Activated naive CD8-positive, alpha-beta T cell treated with anti-CD3 and anti-CD28 coated beads, Interleukin-2, amount 10 ng/mL, durations not matched to agents 7 days and 5 days (primary cell): ENCODE data around the gene PCBP2. TPM values are rescaled to one million over a fixed set of nuclear protein-coding genes. Genes with fewer than 3 reads are reported as not detected.

Source experiments
- ATAC-seq: fragments of 150-1000 bp; cut with Tn5 transposase; one replicate; pipeline ENCODE4 v1.10.0; 2021; ENCODE audit warnings: low read depth, moderate library complexity
- POLR2A ChIA-PET: fragments of 350-600 bp; sonication (Branson Sonifier 250); formaldehyde crosslinking; loops from one replicate; lab custom pipeline; 2021; ENCODE audit warnings: antibody characterized with exemption; lab: Charles Lee
- DNase-seq: peaks from one replicate; pipeline ENCODE4 v3.0.0; 2021
- H3K27ac Mint-ChIP-seq: one replicate; pipeline ENCODE4 v1.8.0; 2022; ENCODE audit warnings: mild to moderate bottlenecking, mixed read lengths
- H3K27me3 Mint-ChIP-seq: one replicate; pipeline ENCODE4 v1.8.0; 2022; ENCODE audit warnings: mild to moderate bottlenecking, moderate library complexity, mixed read lengths
- H3K36me3 Mint-ChIP-seq: one replicate; pipeline ENCODE4 v1.8.0; 2021; ENCODE audit warnings: mild to moderate bottlenecking, mixed read lengths
- H3K4me1 Mint-ChIP-seq: one replicate; pipeline ENCODE4 v1.8.0; 2021; ENCODE audit warnings: mixed read lengths
- H3K4me3 Mint-ChIP-seq: one replicate; pipeline ENCODE4 v1.8.0; 2022; ENCODE audit warnings: mild to moderate bottlenecking, moderate library complexity, mixed read lengths
- H3K9me3 Mint-ChIP-seq: one replicate; pipeline ENCODE4 v1.8.0; 2021; ENCODE audit warnings: mixed read lengths
- total RNA-seq, 2 experiments: library from RNA; stranded (reverse); gene quantifications; one replicate each; pipeline ENCODE4 v1.2.3, GENCODE V29; 2021

PCBP2 gene
- total RNA-seq, 2 experiments from 2014 or later: 824 to 837 TPM

- H3K9me3 Mint-ChIP-seq: no peaks in the 10 kb centered on the region
- H3K4me3 Mint-ChIP-seq: peak overlapping the region; percentile 97
- H3K27me3 Mint-ChIP-seq: no peaks in the 10 kb centered on the region
- ATAC-seq (peak; percentile 12), DNase-seq (peak; percentile 86)
- peaks cover 26% of the 10 kb centered on the region for H3K4me1 Mint-ChIP-seq
- peak overlapping the region; percentile 100 for H3K27ac Mint-ChIP-seq
- H3K36me3 Mint-ChIP-seq: peaks cover 37% of the 10 kb centered on the region
- POLR2A ChIA-PET: interaction anchor here (0.7 to 1.2 kb wide), 6 partner anchors 9 to 500 kb away, joined by 3 to 4 read pairs (median 4); partner anchors contain the start of genes ESPL1 and TARBP2
These were observed 516 bp downstream of the PCBP2 start for GRCh38 chr12:53452159-53453077.

- Mint-ChIP-seq H3K27ac (peak overlapping the region; percentile 100), H3K9me3 (no peaks in the 10 kb centered on the region), H3K4me1 (peaks cover 23% of the 10 kb centered on the region), H3K4me3 (peak overlapping the region; percentile 97), H3K36me3 (peaks cover 30% of the 10 kb centered on the region), H3K27me3 (no peaks in the 10 kb centered on the region)
- POLR2A ChIA-PET: interaction anchor here (0.6 to 1.0 kb wide), 2 partner anchors 13 to 72 kb away, joined by 3 read pairs; partner anchors contain the start of gene PRR13
- DNase-seq: no peak
- ATAC-seq: no peak
These were observed 2.2 kb downstream of the PCBP2 start for GRCh38 chr12:53453953-53454640.

DNA sequence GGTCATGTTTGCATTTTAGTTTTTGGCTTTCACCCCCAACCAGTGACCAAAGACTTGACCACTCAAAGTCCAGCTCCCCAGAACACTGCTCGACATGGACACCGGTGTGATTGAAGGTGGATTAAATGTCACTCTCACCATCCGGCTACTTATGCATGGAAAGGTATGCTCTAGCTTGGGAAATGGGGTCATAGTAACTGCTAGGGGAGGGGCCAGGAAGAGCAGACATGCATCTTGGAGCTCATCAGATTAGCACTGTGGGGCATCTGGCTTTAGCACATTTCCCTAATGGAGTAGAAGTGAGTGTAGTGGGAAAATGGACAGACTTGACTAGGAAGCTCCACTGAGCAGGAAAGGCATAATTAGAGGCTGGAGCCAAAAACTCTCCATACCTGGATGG, 2.8 kb downstream of the PCBP2 start:
- POLR2A ChIA-PET: interaction anchor here (1.0 kb wide), 1 partner anchor 13 kb away, joined by 3 read pairs; the partner anchor contains the start of gene PRR13
- H3K4me1 Mint-ChIP-seq: peaks cover 24% of the 10 kb centered on the region
- H3K27me3 Mint-ChIP-seq: no peaks in the 10 kb centered on the region
- no peak overlapping the region for H3K4me3 Mint-ChIP-seq
- peaks cover 33% of the 10 kb centered on the region for H3K36me3 Mint-ChIP-seq
- H3K27ac Mint-ChIP-seq: peak overlapping the region; percentile 3
- no peaks in the 10 kb centered on the region for H3K9me3 Mint-ChIP-seq
- no peak for ATAC-seq
- DNase-seq: no peak

DNA sequence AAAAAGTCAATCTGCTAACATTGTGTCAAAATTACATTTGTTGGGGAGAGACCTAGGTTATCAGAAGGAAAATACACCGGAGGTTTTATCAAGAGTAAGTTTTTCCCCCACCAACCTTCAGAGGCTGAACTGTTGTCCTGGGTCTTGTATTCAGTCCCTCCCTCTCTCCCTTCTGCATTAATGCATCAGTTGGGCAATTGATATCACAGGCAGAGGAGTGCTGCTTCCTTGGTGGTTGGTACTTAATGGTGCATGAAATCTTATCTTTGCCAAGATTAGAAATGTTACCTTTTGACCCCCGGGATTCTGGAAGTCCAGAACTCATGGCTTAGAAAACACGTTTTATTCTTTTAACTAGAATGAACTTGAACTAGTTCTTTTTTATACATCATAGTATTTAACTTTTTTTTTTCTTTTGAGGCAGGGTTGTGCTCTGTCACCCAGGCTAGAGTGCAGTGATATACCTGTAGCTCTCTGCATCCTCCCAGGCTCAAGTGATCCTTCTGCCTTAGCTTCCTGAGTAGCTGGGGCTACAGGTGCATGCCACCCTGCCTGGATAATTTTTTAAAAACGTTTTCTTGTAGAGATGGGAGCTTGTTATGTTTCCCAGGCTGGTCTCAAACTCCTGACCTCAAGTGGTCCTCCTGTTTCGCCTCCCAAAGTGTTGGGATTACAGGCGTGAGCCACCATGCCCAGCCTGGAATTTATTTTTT, 4.9 kb downstream of the PCBP2 start:
- Mint-ChIP-seq H3K4me3 (no peak overlapping the region), H3K9me3 (no peaks in the 10 kb centered on the region), H3K4me1 (peaks cover 29% of the 10 kb centered on the region), H3K36me3 (peaks cover 48% of the 10 kb centered on the region), H3K27ac (no peak overlapping the region), H3K27me3 (no peaks in the 10 kb centered on the region)
- DNase-seq (no peak), ATAC-seq (no peak)
- POLR2A ChIA-PET: no interaction called here

DNA sequence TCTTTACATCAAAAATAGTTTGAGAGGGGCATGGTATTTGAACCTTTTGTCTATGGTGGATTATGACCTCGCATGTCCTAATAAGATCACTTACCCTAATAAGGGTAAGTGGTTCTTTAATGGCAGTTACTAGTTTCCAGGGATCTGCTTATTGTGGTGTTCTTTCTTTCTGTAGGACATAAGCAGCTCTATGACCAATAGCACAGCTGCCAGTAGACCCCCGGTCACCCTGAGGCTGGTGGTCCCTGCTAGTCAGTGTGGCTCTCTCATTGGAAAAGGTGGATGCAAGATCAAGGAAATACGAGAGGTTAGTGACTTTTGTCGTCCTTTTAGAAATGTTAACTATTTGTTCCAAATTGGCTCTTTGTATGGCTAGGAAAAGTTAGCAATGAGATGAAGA, 7.2 kb downstream of the PCBP2 start:
- H3K4me3 Mint-ChIP-seq: no peak overlapping the region
- H3K36me3 Mint-ChIP-seq: peaks cover 52% of the 10 kb centered on the region
- H3K9me3 Mint-ChIP-seq: no peaks in the 10 kb centered on the region
- DNase-seq (no peak), ATAC-seq (no peak)
- H3K27me3 Mint-ChIP-seq: no peaks in the 10 kb centered on the region
- H3K4me1 Mint-ChIP-seq: peaks cover 25% of the 10 kb centered on the region
- POLR2A ChIA-PET: interaction anchor here (0.6 kb wide), 1 partner anchor 9 kb away, joined by 5 read pairs; no protein-coding TSS in a partner anchor
- no peak overlapping the region for H3K27ac Mint-ChIP-seq

GRCh38 chr12:53461059-53461458, 9.2 kb downstream of the PCBP2 start:
- no peak for ATAC-seq
- Mint-ChIP-seq H3K36me3 (peaks cover 45% of the 10 kb centered on the region), H3K27me3 (no peaks in the 10 kb centered on the region), H3K4me3 (no peak overlapping the region), H3K4me1 (peaks cover 21% of the 10 kb centered on the region), H3K27ac (peak overlapping the region; percentile 57), H3K9me3 (no peaks in the 10 kb centered on the region)
- POLR2A ChIA-PET: interaction anchor here (1.3 kb wide), 1 partner anchor 8 kb away, joined by 3 read pairs; no protein-coding TSS in a partner anchor
- no peak for DNase-seq

DNA sequence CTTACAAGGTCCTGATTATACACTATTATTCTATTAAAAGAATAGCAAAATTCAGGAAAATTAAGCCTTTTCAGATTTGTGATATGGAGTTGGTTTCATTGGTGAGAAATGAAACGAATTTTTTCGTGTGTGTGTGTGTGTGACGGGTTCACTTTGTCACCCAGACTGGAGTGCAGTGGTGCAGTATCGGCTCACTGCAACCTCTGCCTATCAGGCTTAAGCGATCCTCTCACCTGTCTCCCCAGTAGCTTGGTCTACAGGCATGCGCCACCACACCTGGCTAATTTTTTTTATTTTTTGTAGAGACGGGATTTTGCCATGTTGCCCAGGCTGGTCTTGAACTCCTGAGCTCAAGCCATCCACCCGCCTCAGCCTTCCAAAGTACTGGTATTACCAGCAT, 9.7 kb downstream of the PCBP2 start:
- peaks cover 21% of the 10 kb centered on the region for H3K4me1 Mint-ChIP-seq
- DNase-seq: no peak
- ATAC-seq: no peak
- no peaks in the 10 kb centered on the region for H3K9me3 Mint-ChIP-seq
- POLR2A ChIA-PET: interaction anchor here (1.3 kb wide), 1 partner anchor 9 kb away, joined by 3 read pairs; no protein-coding TSS in a partner anchor
- H3K36me3 Mint-ChIP-seq: peaks cover 46% of the 10 kb centered on the region
- H3K27me3 Mint-ChIP-seq: no peaks in the 10 kb centered on the region
- no peak overlapping the region for H3K27ac Mint-ChIP-seq
- H3K4me3 Mint-ChIP-seq: no peak overlapping the region

- POLR2A ChIA-PET: interaction anchor here (1.6 kb wide), 1 partner anchor 11 kb away, joined by 4 read pairs; no protein-coding TSS in a partner anchor
- ATAC-seq (no peak), DNase-seq (no peak)
- Mint-ChIP-seq H3K27ac (no peak overlapping the region), H3K36me3 (peaks cover 47% of the 10 kb centered on the region), H3K4me3 (no peak overlapping the region), H3K9me3 (no peaks in the 10 kb centered on the region), H3K27me3 (no peaks in the 10 kb centered on the region), H3K4me1 (peaks cover 23% of the 10 kb centered on the region)
These were observed 11.0 kb downstream of the PCBP2 start for GRCh38 chr12:53462935-53463334.

- no peak for ATAC-seq
- Mint-ChIP-seq H3K36me3 (peaks cover 50% of the 10 kb centered on the region), H3K4me3 (no peak overlapping the region), H3K4me1 (peaks cover 23% of the 10 kb centered on the region), H3K9me3 (no peaks in the 10 kb centered on the region), H3K27ac (no peak overlapping the region), H3K27me3 (no peaks in the 10 kb centered on the region)
- POLR2A ChIA-PET: interaction anchor here (0.9 to 1.6 kb wide), 2 partner anchors 10 to 173 kb away, joined by 3 to 4 read pairs; no protein-coding TSS in a partner anchor
- DNase-seq: no peak
These were observed 12.1 kb downstream of the PCBP2 start for GRCh38 chr12:53463802-53464560.

GRCh38 chr12:53464685-53465418, 12.9 kb downstream of the PCBP2 start:
- POLR2A ChIA-PET: interaction anchor here (0.6 to 1.6 kb wide), 4 partner anchors 9 to 174 kb away, joined by 3 to 4 read pairs (median 3); no protein-coding TSS in a partner anchor
- Mint-ChIP-seq H3K4me3 (no peak overlapping the region), H3K4me1 (peaks cover 21% of the 10 kb centered on the region), H3K9me3 (no peaks in the 10 kb centered on the region), H3K27ac (peak overlapping the region; percentile 11), H3K36me3 (peaks cover 45% of the 10 kb centered on the region), H3K27me3 (no peaks in the 10 kb centered on the region)
- ATAC-seq (no peak), DNase-seq (no peak)

DNA sequence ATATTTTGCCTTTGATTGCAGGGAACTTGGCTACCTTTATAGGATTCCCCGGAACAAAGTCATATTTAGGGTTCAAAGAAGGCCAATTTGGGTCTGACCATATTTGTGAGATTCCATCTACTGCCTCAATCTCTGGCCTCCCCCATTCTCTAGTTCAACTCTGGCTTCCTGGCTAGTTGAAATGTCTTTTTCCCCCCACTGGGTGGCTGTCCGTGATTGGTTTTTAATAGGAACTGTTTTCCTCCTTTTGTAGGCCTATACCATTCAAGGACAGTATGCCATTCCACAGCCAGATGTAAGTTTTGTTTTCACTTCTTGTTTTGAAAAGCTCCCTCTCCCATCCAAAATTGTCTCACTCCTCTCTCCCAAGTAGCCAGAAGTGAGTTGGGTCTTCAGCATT, 13.8 kb downstream of the PCBP2 start:
- Mint-ChIP-seq H3K9me3 (no peaks in the 10 kb centered on the region), H3K4me1 (peaks cover 16% of the 10 kb centered on the region), H3K4me3 (no peak overlapping the region), H3K36me3 (peaks cover 40% of the 10 kb centered on the region), H3K27ac (no peak overlapping the region), H3K27me3 (no peaks in the 10 kb centered on the region)
- ATAC-seq (no peak), DNase-seq (no peak)
- POLR2A ChIA-PET: interaction anchor here (0.6 to 1.1 kb wide), 3 partner anchors 11 to 43 kb away, joined by 3 read pairs; no protein-coding TSS in a partner anchor
